IPS-15b (cell line): ENCODE data around the gene NHLRC1.

Source experiments
- H3K27me3 ChIP-seq: one replicate; pipeline ENCODE4 v1.6.1; 2013; ENCODE audit warnings: low read length; ENCODE audit not compliant: control insufficient read depth, insufficient read depth
- H3K36me3 ChIP-seq: one replicate; pipeline ENCODE4 v1.6.1; 2013; ENCODE audit warnings: low read length; ENCODE audit not compliant: control insufficient read depth, insufficient read depth
- H3K4me1 ChIP-seq: one replicate; pipeline ENCODE4 v1.6.1; 2013; ENCODE audit warnings: mild to moderate bottlenecking, low read length; ENCODE audit not compliant: control insufficient read depth, insufficient read depth
- H3K4me3 ChIP-seq: one replicate; pipeline ENCODE4 v1.5.1; 2013; ENCODE audit warnings: low read depth, low read length
- H3K9ac ChIP-seq: one replicate; pipeline ENCODE4 v1.6.1; 2013; ENCODE audit warnings: low read depth, mild to moderate bottlenecking, low read length
- H3K9me3 ChIP-seq: one replicate; pipeline ENCODE4 v1.6.1; 2013; ENCODE audit warnings: mild to moderate bottlenecking, low read length; ENCODE audit not compliant: control insufficient read depth, insufficient read depth

NHLRC1 gene

DNA sequence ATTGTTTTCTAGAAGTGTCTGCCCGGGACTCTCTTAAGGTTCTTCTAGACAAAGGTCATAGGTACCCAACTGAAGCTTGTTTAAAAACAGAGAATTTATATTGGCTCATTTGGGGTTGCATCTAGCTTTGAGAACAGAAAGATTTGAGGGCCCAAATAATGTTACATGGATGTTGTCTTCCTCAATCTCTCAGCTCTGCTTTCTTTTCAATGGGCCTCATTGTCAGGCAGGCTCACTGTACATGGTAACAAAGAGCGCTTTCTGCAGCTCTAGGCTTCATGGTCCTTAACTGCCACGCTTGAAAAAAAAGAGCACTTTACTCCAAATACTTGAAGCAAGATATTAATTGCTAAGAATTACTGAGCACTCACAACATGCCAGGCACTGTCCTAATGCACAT, 22.2 kb downstream of the NHLRC1 start:
- no peaks in the 10 kb centered on the region for H3K36me3 ChIP-seq
- no peak overlapping the region for H3K9ac ChIP-seq
- H3K27me3 ChIP-seq = no peaks in the 10 kb centered on the region
- no peak overlapping the region for H3K4me3 ChIP-seq
- no peaks in the 10 kb centered on the region for H3K9me3 ChIP-seq
- no peaks in the 10 kb centered on the region for H3K4me1 ChIP-seq

GRCh38 chr6:18099511-18099910, 23.0 kb downstream of the NHLRC1 start:
- Histone ChIP-seq H3K9ac (no peak overlapping the region), H3K36me3 (no peaks in the 10 kb centered on the region), H3K4me1 (no peaks in the 10 kb centered on the region), H3K9me3 (no peaks in the 10 kb centered on the region), H3K4me3 (no peak overlapping the region), H3K27me3 (no peaks in the 10 kb centered on the region)

- no peaks in the 10 kb centered on the region for H3K4me1 ChIP-seq
- no peak overlapping the region for H3K4me3 ChIP-seq
- H3K27me3 ChIP-seq = no peaks in the 10 kb centered on the region
- H3K9ac ChIP-seq = no peak overlapping the region
- H3K9me3 ChIP-seq = no peaks in the 10 kb centered on the region
- no peaks in the 10 kb centered on the region for H3K36me3 ChIP-seq
Measured at GRCh38 chr6:18096423-18096822, 26.1 kb downstream of the NHLRC1 start.

- Histone ChIP-seq H3K9me3 (peaks cover 4% of the 10 kb centered on the region), H3K9ac (no peak overlapping the region), H3K4me1 (no peaks in the 10 kb centered on the region), H3K27me3 (no peaks in the 10 kb centered on the region), H3K36me3 (no peaks in the 10 kb centered on the region), H3K4me3 (no peak overlapping the region)
Measured at GRCh38 chr6:18091382-18091781, 31.1 kb downstream of the NHLRC1 start.

DNA sequence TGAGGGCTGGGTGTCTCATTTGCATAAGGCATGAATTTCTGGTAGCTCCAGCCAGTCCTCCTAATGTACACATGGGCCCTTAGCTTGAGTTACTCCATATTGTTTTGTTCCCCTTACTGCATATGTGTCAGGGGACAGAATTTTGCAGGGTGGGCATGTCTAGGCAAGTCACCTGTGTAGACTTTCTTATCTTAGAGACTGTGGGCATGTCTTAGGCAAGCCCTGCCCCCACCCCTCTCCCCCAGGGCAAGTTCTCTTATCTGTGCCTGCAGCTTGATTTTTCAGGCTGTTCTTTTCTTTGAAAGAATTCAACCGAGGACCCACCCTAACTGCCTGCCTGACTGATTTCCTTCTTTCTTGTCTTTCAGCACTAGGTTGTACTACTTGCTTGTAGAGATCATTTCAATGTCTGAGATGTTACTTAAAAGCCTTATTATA, 32.1 kb downstream of the NHLRC1 start:
- Histone ChIP-seq H3K9me3 (peaks cover 4% of the 10 kb centered on the region), H3K4me3 (no peak overlapping the region), H3K4me1 (no peaks in the 10 kb centered on the region), H3K27me3 (no peaks in the 10 kb centered on the region), H3K36me3 (no peaks in the 10 kb centered on the region), H3K9ac (no peak overlapping the region)

DNA sequence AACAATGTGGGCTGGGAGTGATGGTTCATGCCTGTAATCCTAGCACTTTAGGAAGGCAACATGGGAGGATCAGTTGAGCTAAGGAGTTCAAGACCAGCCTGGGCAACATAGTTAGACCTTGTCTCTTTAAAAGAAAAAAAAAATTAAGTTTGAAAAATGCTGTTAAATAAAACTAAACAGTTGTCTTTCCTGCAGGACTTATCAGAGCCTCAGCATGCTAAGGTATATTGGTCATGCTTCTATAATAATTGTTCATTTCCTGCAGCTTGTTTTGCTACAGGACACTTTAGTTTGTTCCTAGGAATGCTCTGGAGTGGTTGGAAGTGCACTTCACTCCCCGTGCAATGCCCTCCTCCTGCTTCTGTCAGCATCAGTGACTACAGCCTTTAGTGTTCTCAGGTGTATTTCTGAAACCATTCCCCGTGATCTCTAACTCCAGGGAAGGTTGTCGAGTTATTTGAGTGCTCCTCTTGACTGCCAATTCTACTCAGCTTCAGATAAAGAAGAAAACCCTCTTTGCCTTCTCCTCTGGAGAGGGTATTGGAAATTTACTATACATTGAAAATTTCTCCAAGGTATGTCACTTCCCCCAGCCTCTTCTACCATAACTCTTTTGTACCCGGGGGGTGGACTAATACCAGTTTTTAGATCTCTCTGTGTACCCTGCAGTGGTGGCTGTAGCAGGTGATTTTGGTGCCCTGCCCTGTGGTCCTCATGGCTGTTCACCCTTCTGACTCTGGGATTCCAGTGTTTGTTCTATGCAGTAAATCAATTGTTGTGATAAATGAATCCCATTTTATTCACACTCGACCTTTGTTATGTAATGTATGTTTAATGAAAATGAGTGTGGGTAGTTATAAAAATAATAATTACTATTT, 33.8 kb downstream of the NHLRC1 start:
- no peaks in the 10 kb centered on the region for H3K4me1 ChIP-seq
- no peak overlapping the region for H3K9ac ChIP-seq
- H3K36me3 ChIP-seq = no peaks in the 10 kb centered on the region
- no peak overlapping the region for H3K4me3 ChIP-seq
- no peaks in the 10 kb centered on the region for H3K27me3 ChIP-seq
- H3K9me3 ChIP-seq = peaks cover 4% of the 10 kb centered on the region

GRCh38 chr6:18087396-18088165, 34.9 kb downstream of the NHLRC1 start:
- peaks cover 4% of the 10 kb centered on the region for H3K9me3 ChIP-seq
- no peak overlapping the region for H3K4me3 ChIP-seq
- H3K36me3 ChIP-seq = no peaks in the 10 kb centered on the region
- no peak overlapping the region for H3K9ac ChIP-seq
- H3K4me1 ChIP-seq = no peaks in the 10 kb centered on the region
- H3K27me3 ChIP-seq = no peaks in the 10 kb centered on the region

GRCh38 chr6:18081025-18081668, 41.3 kb downstream of the NHLRC1 start:
- H3K9me3 ChIP-seq = no peaks in the 10 kb centered on the region
- no peak overlapping the region for H3K4me3 ChIP-seq
- no peaks in the 10 kb centered on the region for H3K36me3 ChIP-seq
- H3K27me3 ChIP-seq = no peaks in the 10 kb centered on the region
- no peak overlapping the region for H3K9ac ChIP-seq
- H3K4me1 ChIP-seq = no peaks in the 10 kb centered on the region

DNA sequence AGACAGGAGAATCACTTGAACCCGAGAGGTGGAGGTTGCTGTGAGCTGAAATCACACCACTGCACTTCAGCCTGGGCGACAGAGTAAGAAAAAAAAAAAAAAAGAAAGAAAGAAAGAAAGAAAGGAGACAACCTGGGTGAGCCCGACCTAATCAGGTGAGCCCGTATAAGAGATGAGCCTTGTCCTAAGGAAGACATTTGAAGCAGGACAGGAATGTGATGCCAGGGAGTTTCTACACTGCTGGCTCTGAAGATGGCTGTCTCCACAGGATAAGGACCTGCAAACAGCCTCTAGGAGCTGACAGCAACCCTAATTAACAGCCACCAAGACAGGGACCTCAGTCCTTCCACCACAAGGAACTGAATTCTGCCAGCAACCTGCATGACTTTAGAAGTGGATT, 41.9 kb downstream of the NHLRC1 start:
- H3K36me3 ChIP-seq = no peaks in the 10 kb centered on the region

DNA sequence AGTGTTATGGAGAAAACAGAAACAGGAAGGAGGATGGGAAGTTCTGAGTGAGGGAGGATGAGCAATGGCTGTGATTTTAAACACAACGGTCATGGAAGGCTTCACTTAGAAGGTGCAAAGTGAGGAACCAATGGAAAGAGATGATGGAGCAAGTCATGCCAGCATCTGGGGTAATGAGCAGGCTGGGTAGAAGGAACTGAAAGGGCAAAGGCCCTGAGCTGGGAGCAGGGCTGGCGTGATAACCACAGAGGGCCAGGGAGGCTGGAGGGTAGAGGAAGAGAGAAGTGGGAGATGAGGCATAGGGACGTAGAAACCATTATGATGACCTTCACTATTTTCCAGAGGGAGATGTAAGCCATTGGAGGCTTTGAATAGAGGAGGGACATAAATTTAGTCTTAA, 43.6 kb downstream of the NHLRC1 start:
- H3K4me1 ChIP-seq = no peaks in the 10 kb centered on the region
- no peaks in the 10 kb centered on the region for H3K27me3 ChIP-seq
- no peaks in the 10 kb centered on the region for H3K9me3 ChIP-seq
- H3K4me3 ChIP-seq = no peak overlapping the region
- H3K36me3 ChIP-seq = no peaks in the 10 kb centered on the region
- no peak overlapping the region for H3K9ac ChIP-seq

More for the DNA sequence above, 41.9 kb downstream of the NHLRC1 start:
- Histone ChIP-seq H3K4me1 (no peaks in the 10 kb centered on the region), H3K9me3 (no peaks in the 10 kb centered on the region), H3K9ac (no peak overlapping the region), H3K27me3 (no peaks in the 10 kb centered on the region), H3K4me3 (no peak overlapping the region)

- H3K9me3 ChIP-seq = no peaks in the 10 kb centered on the region
- no peaks in the 10 kb centered on the region for H3K36me3 ChIP-seq
- no peaks in the 10 kb centered on the region for H3K4me1 ChIP-seq
- H3K27me3 ChIP-seq = no peaks in the 10 kb centered on the region
- H3K4me3 ChIP-seq = no peak overlapping the region
- no peak overlapping the region for H3K9ac ChIP-seq
Measured at GRCh38 chr6:18076231-18076630, 46.2 kb downstream of the NHLRC1 start.
